LNCAP (cell line): ENCODE results near the gene BNIP5.

Source experiments
- TF ChIP-seq, protein P1 (sequence below): fragments of 450-650 bp; IDR thresholded peaks from 2 replicates; pipeline ENCODE4 v1.5.1; 2017; ENCODE audit warnings: mild to moderate bottlenecking

The BNIP5 gene

DNA sequence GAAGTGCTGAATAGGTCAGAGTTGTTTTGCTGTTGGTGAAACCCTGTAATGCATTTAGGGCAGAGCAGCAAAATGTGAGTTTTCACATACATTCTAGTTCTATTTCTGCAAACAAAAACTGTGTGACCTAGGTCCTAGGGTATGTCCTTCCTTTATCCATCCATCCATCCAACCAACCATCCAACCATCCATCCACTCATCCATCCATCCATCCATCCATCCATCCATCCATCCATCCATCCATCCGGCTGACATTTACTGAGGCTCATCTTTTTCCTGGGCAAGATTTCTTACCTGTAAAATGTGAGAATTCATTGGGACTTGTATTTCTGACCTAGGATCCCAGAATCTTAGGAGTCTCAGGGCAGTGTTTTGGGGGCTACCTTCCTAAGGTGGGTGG is 52.3 kb downstream of the BNIP5 start:
- TF ChIP-seq, protein P1, sequence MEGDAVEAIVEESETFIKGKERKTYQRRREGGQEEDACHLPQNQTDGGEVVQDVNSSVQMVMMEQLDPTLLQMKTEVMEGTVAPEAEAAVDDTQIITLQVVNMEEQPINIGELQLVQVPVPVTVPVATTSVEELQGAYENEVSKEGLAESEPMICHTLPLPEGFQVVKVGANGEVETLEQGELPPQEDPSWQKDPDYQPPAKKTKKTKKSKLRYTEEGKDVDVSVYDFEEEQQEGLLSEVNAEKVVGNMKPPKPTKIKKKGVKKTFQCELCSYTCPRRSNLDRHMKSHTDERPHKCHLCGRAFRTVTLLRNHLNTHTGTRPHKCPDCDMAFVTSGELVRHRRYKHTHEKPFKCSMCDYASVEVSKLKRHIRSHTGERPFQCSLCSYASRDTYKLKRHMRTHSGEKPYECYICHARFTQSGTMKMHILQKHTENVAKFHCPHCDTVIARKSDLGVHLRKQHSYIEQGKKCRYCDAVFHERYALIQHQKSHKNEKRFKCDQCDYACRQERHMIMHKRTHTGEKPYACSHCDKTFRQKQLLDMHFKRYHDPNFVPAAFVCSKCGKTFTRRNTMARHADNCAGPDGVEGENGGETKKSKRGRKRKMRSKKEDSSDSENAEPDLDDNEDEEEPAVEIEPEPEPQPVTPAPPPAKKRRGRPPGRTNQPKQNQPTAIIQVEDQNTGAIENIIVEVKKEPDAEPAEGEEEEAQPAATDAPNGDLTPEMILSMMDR = no peak

DNA sequence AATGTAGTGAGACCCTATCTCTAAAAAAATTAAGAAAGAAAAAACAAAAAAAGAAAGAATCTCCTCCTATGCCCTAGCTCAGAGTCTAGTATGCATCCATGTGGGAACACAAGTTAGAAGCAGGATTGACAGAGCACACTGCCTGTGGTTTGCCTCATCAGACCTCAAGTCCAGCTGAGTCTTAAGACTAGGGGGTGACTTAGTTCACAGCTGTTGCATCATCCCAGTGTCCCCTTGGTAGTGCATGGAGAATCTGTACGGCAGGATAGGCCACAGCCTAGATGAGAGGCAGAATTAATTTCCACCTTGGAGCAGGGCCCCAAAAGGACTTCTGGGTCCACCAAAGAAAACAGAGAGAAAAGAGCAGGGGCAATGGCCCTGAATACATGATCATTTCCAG is 53.1 kb downstream of the BNIP5 start:
- TF ChIP-seq, protein P1 = no peak

DNA sequence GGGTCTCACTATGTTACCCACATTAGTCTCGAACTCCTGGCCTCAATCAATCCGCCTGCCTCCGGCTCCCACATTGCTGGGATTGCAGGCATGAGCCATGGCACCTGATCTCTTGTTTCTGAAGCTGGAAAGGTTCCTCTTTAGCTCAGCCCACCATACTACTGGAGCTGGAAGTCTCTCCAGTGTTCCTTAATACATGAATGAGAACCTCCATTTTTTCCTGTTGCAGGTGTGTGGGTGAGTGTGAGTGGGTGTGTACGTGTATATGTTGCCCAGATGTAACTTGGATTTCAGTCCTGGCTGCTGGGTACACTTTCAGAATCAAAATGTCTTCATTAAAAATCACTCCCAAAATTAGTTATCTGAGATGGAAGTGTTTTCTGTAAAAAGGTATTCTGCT is 55.7 kb downstream of the BNIP5 start:
- TF ChIP-seq, protein P1 = no peak

DNA sequence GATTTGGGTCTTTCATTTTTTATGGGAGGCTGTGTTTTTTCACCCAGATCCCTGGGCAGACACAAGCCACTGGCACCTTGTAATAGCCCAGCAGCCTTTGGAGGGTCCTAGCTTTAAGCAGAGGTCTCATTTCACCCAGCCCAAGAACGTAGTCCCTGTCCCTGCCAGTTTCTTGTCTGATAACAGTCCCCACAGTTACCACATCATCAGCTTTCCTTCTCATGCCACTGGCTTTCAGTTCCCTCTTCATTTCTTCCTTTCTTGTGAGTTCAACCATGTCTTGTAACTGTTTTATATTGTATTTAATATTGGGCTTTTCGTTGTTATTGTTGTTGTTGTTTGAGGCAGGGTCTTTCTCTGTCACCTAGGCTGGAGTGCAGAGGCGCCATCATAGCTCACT is 56.2 kb downstream of the BNIP5 start:
- TF ChIP-seq, protein P1 = no peak

DNA sequence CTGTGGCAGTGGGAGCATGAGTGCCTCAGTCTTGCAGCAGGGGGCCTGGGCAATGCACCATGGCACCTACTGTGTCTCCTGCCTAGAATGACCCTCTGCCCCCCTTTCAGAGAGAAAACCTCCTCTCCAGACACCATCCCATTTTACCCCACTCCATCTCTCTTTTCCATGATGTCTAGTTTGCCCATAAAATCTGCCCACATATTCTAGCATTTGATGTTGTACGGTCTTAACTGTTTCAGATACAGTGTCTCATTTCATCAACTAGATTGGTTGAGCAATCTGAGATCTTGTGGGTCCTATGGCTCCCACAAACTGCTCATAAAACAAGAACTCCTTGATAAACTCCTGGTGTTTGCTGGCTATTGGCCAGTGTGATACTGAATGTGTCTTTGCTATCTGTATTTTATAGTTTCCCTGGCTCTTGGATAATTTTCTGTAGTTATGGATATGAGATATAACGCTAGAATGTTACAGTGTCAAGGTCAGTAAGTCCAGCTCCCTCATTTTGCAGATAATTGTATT is 58.7 kb downstream of the BNIP5 start:
- TF ChIP-seq, protein P1 = no peak

DNA sequence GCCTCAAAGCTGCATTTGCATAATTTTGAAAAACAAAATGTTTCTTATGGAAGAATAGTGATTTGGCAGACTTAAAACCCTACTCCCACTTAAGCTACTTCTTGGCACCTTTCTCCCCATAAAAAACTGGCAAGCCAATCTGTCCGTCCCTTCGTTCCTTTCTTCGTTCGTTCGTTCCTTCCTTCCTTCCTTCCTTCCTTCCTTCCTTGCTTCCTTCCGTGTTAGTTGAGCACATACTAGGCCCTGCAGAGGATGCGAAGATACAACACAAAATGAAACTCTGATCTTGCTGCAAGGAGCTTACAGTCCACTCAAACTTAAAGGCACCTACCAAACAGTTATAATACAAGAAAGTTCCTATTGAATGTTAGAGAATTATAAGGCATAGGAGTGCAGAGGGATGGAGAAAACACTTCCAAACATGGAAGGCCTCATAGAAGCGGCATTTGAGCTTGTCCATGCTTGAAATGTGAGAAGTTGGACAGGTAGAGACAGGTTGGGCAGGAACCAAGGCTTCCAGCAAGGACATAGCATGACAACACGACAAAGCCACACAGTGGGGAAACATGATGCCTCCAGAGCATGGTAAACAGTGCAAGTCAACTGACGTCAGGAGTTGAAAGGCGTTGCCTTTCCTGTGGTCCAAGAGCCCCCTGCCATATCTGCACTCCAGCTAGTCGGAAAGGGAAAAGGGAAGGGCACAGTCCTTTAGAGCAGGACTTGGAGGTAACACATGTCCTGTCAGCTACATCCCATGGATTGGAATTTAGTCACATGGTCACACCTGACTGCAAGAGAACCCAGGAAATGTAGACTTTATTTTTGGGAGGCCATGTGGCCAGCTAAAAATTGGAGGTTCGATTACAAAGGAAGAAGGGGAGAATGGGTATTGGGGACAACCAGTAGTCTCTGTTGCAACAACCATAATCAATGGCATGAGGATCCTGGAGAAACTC is 59.8 kb downstream of the BNIP5 start:
- TF ChIP-seq, protein P1 = no peak

DNA sequence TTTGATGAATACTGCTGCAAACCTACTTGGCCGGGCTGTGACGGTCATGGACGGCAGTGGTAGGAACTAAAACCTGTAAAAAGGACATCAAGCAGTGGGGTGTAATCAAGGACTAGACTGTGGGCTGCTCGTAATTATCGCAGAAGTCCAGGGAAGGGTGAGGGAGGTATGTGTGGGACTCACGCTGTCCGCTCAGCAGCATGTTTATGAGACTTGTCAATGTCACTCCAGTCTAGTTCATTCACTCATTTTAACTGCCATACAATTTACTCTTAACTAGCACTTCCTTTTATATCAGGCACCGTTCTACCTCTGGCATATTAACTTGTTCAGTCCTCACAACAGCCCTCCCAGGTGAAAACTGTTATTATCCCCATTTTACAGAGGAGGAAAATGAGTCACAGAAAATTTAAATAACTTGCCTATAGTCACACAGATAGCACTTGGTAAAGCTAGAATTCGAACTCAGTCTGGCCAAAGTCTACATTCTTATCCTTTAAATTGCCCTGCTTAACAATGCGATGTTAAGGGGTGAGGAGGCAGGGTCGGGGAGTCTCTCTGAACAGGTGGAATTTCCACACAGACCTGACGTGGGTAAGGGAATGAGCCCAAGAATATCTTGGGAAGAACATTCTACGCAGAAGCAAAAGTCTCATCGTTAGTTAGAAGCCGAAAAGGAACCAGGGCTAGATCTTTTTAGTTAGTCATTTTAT is 62.7 kb downstream of the BNIP5 start:
- TF ChIP-seq, protein P1 = no peak
